CD4-positive, alpha-beta T cell treated with Interleukin-1 beta for 1 hour (primary cell): ENCODE data around the gene DIS3L2.

Experiments used
- DNase-seq, 2 donors: peaks; one replicate each; pipeline ENCODE4 v3.0.0-alpha.2; 2020 to 2022

Gene DIS3L2

GRCh38 chr2:231957913-231958763 lies 3.4 kb upstream of the DIS3L2 start:
- no peak for DNase-seq

- no peak for DNase-seq
Measured at GRCh38 chr2:231960810-231961348, 634 bp upstream of the DIS3L2 start.

GRCh38 chr2:231965102-231965501 lies 3.6 kb downstream of the DIS3L2 start:
- DNase-seq, result no peak

- no peak for DNase-seq
Measured at GRCh38 chr2:231966886-231967285, 5.4 kb downstream of the DIS3L2 start.

GRCh38 chr2:231968820-231969219 lies 7.3 kb downstream of the DIS3L2 start:
- no peak for DNase-seq

GRCh38 chr2:231970461-231970860 lies 8.9 kb downstream of the DIS3L2 start:
- no peak for DNase-seq

GRCh38 chr2:231975001-231975400 lies 13.5 kb downstream of the DIS3L2 start:
- no peak for DNase-seq

GRCh38 chr2:231977430-231977829 lies 15.9 kb downstream of the DIS3L2 start:
- no peak for DNase-seq

GRCh38 chr2:231984992-231985391 lies 23.5 kb downstream of the DIS3L2 start:
- no peak for DNase-seq

GRCh38 chr2:231985823-231986261 lies 24.3 kb downstream of the DIS3L2 start:
- DNase-seq, result no peak

GRCh38 chr2:231987124-231987727 lies 25.7 kb downstream of the DIS3L2 start:
- DNase-seq, result no peak

- no peak for DNase-seq
Measured at GRCh38 chr2:231988179-231988866, 26.8 kb downstream of the DIS3L2 start.

GRCh38 chr2:231991664-231992063 lies 30.2 kb downstream of the DIS3L2 start:
- no peak for DNase-seq

GRCh38 chr2:231992888-231993287 lies 31.4 kb downstream of the DIS3L2 start:
- no peak for DNase-seq

GRCh38 chr2:231996797-231997540 lies 35.5 kb downstream of the DIS3L2 start:
- DNase-seq, result no peak

GRCh38 chr2:231998046-231998445 lies 36.5 kb downstream of the DIS3L2 start:
- DNase-seq, result no peak

- no peak for DNase-seq
Measured at GRCh38 chr2:232000439-232000838, 38.9 kb downstream of the DIS3L2 start.

- no peak for DNase-seq
Measured at GRCh38 chr2:232001073-232001472, 39.6 kb downstream of the DIS3L2 start.

GRCh38 chr2:232006253-232006652 lies 44.7 kb downstream of the DIS3L2 start:
- no peak for DNase-seq

GRCh38 chr2:232008907-232009638 lies 47.6 kb downstream of the DIS3L2 start:
- no peak for DNase-seq

GRCh38 chr2:232009639-232010274 lies 48.2 kb downstream of the DIS3L2 start:
- no peak for DNase-seq
